Left ventricle myocardium superior (tissue), 1 donor: Measurements from ENCODE around the gene NBPF14. TPM values are rescaled to one million over a fixed set of nuclear protein-coding genes. Genes with fewer than 3 reads are reported as not detected.

Experiments used
- total RNA-seq: library from RNA; stranded (reverse); fragmentation: NEBNext Ultra II Directional; extraction: Animal tissue kit (Norgen Biotek cat#: 25700); gene quantifications from one replicate; pipeline ENCODE4 v1.2.1, GENCODE V29; 2021
- donor health status: DM: no; HTN: yes; CAD: no; lungs with severe emphysema.

The NBPF14 gene
- total RNA-seq, 1 donor from 2014 or later: 4.2 TPM

Other genes with a start within 250 kb of the NBPF14 start
- not detected for gene PPIAL4G, start 112.7 kb downstream of the NBPF14 start, total RNA-seq
- not detected for gene NUDT4B, start 152.8 kb upstream of the NBPF14 start, total RNA-seq
- gene PDE4DIP, start 248.4 kb upstream of the NBPF14 start, total RNA-seq: 1,838 TPM